ENCODE data around the gene ZNF143.

Gene ZNF143

GRCh38 chr11:9550191-9550628 lies 89.4 kb downstream of the ZNF143 start:
- DNase-seq, result no peak

DNA sequence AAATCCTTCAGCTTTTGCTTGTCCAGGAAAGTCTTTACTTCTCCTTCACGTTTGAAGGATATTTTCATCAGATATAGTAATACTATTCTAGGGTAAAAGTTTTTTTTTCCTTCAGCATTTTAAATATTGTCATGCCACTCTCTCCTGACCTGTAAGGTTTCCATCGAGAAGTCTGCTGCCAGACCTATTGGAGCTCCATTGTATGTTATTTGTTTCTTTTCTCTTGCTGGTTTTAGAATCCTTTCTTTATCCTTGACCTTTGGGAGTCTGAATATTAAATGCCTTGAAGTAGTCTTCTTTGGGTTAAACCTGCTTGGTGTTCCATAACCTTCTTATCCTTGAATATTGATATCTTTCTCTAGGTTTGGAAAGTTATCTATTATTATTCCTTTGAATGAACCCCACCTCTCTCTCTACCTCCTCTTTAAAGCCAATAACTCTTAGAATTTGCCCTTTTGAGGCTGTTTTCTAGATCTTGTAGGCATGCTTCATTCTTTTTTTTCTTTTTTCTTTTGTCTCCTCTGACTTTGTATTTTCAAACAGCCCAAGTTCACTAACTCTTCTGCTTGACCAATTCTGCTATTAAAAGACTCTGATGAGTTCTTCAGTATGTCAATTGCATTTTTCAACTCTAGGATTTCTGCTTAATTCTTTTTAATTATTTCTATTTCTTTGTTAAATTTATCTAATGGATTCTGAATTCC lies 100.6 kb downstream of the ZNF143 start:
- no peak for DNase-seq

- DNase-seq, result no peak
Measured at GRCh38 chr11:9562716-9563115, 101.9 kb downstream of the ZNF143 start.

- no peak for DNase-seq
Measured at GRCh38 chr11:9563196-9563730, 102.5 kb downstream of the ZNF143 start.

GRCh38 chr11:9565822-9566560 lies 105.2 kb downstream of the ZNF143 start:
- DNase-seq, result peak; percentile 83

GRCh38 chr11:9566561-9567063 lies 105.8 kb downstream of the ZNF143 start:
- DNase-seq, result no peak

GRCh38 chr11:9567401-9567800 lies 106.6 kb downstream of the ZNF143 start:
- no peak for DNase-seq

DNA sequence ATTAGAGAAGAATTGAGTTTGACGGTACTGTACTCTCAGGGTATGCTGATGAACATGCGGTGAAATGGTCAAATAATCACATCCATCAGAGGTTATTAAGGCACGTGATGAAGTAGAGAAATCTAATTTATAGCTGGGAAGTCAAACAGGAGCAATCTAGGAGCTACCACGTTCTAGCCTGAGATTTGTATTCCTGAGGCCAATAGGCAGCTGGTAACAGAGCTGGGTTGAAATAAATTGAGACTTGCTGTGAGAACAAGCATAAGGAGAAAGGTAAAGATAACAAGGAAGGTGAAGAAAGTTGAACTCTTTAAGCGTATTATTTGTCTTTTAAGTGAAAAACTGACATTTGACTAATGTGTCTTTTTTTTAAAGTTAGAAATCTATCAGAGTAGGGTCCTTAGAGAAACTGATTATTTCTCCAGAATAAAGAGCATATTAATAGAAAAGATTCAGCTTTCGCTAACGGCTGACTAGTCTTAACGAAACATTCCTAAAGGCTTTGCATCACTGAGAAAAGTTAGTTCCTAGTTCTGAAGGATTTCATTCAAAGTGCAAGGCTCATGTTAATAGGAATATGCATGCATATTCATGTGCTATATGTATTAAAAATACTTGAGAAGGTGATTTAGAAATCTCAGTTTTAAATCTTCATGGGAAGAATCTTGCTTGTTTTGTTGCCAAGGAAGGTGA lies 107.5 kb downstream of the ZNF143 start:
- no peak for DNase-seq

GRCh38 chr11:9568854-9569587 lies 108.2 kb downstream of the ZNF143 start:
- DNase-seq, result peak; percentile 84

DNA sequence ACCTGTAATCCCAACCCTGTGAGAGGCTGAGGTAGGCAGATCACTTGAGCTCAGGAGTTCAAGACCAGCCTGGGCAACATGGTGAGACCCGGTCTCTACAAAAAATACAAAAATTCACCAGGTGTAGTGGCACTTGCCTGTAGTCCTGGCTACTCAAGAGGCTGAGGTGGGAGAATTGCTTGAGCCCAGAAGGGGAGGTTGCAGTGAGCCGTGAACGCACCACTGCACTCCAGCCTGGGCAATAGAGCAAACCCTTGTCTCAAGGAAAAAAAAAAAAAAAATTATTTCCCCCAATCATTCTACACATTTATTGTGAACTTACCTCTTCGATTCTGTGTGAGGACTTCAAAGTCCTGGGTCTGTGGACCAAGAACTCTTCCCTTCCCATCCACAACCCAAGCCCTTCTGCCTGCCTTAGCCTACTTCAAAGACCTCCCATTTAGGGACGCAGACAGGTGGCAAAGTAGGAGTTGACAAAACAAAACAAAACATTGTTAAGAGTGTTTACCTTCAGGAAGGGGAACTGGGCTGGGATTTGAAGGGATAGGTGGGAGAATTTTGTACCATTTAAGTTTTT lies 108.9 kb downstream of the ZNF143 start:
- no peak for DNase-seq

GRCh38 chr11:9570313-9571025 lies 109.7 kb downstream of the ZNF143 start:
- DNase-seq, result no peak

- no peak for DNase-seq
Measured at GRCh38 chr11:9571071-9571762, 110.4 kb downstream of the ZNF143 start.

GRCh38 chr11:9571763-9572115 lies 110.9 kb downstream of the ZNF143 start:
- peak; percentile 29 for DNase-seq

DNA sequence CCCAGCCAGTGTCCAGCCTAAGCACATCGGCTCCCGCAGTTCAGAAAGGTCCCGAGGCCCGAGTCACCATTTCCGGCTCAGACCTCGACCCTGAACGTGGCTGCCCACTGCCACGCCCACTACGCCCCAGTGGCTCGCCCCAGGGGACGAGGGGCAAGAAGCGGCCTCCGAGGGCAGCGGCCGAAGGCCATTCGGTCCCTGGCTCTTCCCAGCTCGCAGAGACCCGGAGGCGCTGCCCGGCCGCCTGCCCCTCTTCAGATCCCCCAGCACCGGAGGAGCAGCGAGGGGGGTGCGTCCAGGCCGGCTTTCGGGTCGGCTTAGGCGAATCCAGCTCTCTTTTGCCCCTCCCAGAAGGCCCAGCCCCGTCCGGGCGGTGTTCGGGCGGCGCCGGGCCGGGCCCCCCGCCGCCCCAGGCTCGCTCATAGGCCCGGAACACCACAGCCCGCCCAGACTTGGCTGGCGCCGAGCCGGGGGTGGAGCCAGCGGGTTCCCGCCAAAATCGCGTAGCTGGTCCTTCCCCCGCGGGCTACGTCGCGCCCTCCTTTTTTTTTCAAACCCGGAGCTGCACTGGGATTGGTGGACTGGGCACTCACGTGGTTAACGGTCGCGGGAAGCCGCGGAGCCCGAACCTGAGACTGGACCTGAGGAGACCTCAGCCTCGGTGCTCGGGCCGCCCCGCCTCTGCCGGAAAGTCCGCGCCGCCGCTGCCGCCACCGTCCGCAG lies 112.4 kb downstream of the ZNF143 start, which contains the start of gene WEE1:
WEE1 (plus strand) TSS at position 619 of the 723 bp plus-strand sequence. CDS start 264 bp downstream, outside the sequence.
- peak; percentile 99 for DNase-seq

DNA sequence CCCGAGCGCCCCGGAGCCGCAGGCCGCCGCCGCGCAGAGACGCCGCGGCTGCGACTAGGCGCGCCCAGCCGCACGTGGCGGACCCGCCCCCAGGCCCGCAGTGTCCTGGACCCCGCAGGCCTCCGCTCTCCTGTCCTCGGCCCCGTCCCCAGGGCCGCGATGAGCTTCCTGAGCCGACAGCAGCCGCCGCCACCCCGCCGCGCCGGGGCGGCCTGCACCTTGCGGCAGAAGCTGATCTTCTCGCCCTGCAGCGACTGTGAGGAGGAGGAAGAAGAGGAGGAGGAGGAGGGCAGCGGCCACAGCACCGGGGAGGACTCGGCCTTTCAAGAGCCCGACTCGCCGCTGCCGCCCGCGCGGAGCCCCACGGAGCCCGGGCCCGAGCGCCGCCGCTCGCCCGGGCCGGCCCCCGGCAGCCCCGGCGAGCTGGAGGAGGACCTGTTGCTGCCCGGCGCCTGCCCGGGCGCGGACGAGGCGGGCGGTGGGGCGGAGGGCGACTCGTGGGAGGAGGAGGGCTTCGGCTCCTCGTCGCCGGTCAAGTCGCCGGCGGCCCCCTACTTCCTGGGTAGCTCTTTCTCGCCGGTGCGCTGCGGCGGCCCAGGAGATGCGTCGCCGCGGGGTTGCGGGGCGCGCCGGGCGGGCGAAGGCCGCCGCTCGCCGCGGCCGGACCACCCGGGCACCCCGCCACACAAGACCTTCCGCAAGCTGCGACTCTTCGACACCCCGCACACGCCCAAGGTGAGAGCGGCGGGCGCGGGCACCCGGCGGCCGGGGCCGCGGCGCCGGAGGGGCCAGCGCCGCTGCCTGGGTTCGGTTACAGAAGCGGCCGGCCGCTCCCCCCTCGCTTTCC lies 113.2 kb downstream of the ZNF143 start:
- no peak for DNase-seq

GRCh38 chr11:9574622-9575259 lies 113.9 kb downstream of the ZNF143 start:
- peak; percentile 74 for DNase-seq

DNA sequence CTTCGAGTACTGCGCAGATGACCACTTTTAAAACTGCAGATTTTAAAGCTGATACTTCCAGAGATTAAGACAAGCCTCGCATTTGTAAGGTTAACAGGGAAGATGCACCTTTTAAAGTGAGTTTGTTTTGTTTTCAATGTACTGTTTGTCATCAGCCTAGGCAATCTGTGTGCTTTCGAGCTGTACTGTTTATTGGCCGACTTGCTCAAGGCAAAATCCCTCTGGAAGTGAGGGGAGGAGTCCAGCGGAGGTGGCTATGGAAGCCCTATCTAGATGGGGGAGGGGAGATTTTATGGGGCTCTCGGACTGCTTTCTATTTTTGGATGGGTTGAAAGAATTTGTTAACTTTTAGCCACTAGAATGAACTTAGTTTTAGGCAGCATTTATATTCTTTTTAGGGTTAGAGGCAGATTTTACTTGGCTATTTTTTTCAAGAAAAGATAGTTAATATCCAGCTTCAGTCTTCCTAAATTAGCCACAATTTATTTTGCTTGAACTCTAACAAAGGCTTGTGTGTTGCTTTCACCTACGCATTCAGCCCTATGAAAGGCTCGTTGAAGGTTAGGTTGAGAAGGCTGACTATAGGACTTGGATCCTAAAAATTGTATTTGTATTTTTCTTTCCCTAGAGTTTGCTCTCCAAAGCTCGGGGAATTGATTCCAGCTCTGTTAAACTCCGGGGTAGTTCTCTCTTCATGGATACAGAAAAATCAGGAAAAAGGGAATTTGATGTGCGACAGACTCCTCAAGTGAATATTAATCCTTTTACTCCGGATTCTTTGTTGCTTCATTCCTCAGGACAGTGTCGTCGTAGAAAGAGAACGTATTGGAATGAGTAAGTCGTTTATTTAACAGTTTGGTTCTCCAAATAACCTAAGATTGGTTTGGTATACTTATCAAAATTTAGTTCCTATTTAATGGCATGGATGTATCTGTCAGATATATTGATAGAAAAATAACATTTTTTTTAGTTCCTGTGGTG lies 114.7 kb downstream of the ZNF143 start:
- peak; percentile 89 for DNase-seq

All from eye (tissue), 1 donor.